Osteoblast (primary cell): ENCODE measurements around the gene CBX6. TPM values are rescaled to one million over a fixed set of nuclear protein-coding genes. Genes with fewer than 3 reads are reported as not detected.
"Not testable (repeated sequence)": the region's sequence is repeated elsewhere in the genome, so short reads cannot be mapped to it uniquely, and the experiment has no call there.

Experiments
- DNase-seq: peaks from one replicate; pipeline ENCODE4 v3.0.0; 2011; ENCODE audit warnings: low spot score, mixed read lengths; ENCODE audit not compliant: insufficient read length; ENCODE audit errors: missing footprints
- H2AFZ ChIP-seq: 2 replicates; pipeline ENCODE4 v1.6.0; 2011; ENCODE audit warnings: mild to moderate bottlenecking, low read length
- H3K27ac ChIP-seq: 2 replicates; pipeline ENCODE4 v1.5.1; 2011; ENCODE audit warnings: mild to moderate bottlenecking, low read depth, low read length, moderate library complexity
- H3K27me3 ChIP-seq: 2 replicates; pipeline ENCODE4 v1.6.0; 2012; ENCODE audit warnings: mild to moderate bottlenecking, control low read depth, inconsistent platforms, low read length, moderate library complexity; ENCODE audit not compliant: insufficient read depth
- H3K36me3 ChIP-seq: 2 replicates; pipeline ENCODE4 v1.5.1; 2011; ENCODE audit warnings: mild to moderate bottlenecking, low read length, control low read depth, moderate library complexity; ENCODE audit not compliant: insufficient read depth
- H3K4me1 ChIP-seq: 2 replicates; pipeline ENCODE4 v1.5.1; 2011; ENCODE audit warnings: mild to moderate bottlenecking, low read length, control low read depth, moderate library complexity; ENCODE audit not compliant: insufficient read depth
- H3K4me2 ChIP-seq: 2 replicates; pipeline ENCODE4 v1.6.0; 2011; ENCODE audit warnings: mild to moderate bottlenecking, low read length; ENCODE audit not compliant: insufficient read depth
- H3K4me3 ChIP-seq: fragments of 200-600 bp; sonication (generic); 3 replicates; pipeline ENCODE4 v1.5.1; 2012; ENCODE audit warnings: mild to moderate bottlenecking, low read length, inconsistent platforms; ENCODE audit not compliant: insufficient read depth
- H3K79me2 ChIP-seq: 2 replicates; pipeline ENCODE4 v1.6.0; 2012; ENCODE audit warnings: mild to moderate bottlenecking, low read length, control low read depth, inconsistent platforms; ENCODE audit not compliant: insufficient read depth
- H3K9me3 ChIP-seq: 2 replicates; pipeline ENCODE4 v1.5.1; 2011; ENCODE audit warnings: low read depth, low read length, control low read depth
- H4K20me1 ChIP-seq: 2 replicates; pipeline ENCODE4 v1.6.0; 2012; ENCODE audit warnings: mild to moderate bottlenecking, low read length, control low read depth; ENCODE audit not compliant: insufficient read depth
- total RNA-seq: library from RNA; depleted of rRNA; stranded (reverse); fragments of >200 nt; gene quantifications from 2 replicates; pipeline ENCODE4 v1.2.3, GENCODE V29; 2012
- TF ChIP-seq, protein P1 (sequence below): IDR thresholded peaks from 2 replicates; pipeline ENCODE4 v1.5.1; 2011; ENCODE audit warnings: mild to moderate bottlenecking, low read depth, low read length, moderate library complexity; ENCODE audit errors: extremely low read depth

The CBX6 gene
- total RNA-seq, 1 donor: 58.6 TPM

GRCh38 chr22:38911434-38911833 is 39.4 kb upstream of the CBX6 start:
- H3K4me2 ChIP-seq: no peak overlapping the region
- DNase-seq: no peak
- no peaks in the 10 kb centered on the region for H3K4me1 ChIP-seq
- H3K79me2 ChIP-seq: no peaks in the 10 kb centered on the region
- H3K4me3 ChIP-seq: no peak overlapping the region
- H4K20me1 ChIP-seq: no peaks in the 10 kb centered on the region
- peaks cover 21% of the 10 kb centered on the region for H3K27me3 ChIP-seq
- no peaks in the 10 kb centered on the region for H3K36me3 ChIP-seq
- no peaks in the 10 kb centered on the region for H3K9me3 ChIP-seq
- H2AFZ ChIP-seq: no peak overlapping the region
- TF ChIP-seq, protein P1, sequence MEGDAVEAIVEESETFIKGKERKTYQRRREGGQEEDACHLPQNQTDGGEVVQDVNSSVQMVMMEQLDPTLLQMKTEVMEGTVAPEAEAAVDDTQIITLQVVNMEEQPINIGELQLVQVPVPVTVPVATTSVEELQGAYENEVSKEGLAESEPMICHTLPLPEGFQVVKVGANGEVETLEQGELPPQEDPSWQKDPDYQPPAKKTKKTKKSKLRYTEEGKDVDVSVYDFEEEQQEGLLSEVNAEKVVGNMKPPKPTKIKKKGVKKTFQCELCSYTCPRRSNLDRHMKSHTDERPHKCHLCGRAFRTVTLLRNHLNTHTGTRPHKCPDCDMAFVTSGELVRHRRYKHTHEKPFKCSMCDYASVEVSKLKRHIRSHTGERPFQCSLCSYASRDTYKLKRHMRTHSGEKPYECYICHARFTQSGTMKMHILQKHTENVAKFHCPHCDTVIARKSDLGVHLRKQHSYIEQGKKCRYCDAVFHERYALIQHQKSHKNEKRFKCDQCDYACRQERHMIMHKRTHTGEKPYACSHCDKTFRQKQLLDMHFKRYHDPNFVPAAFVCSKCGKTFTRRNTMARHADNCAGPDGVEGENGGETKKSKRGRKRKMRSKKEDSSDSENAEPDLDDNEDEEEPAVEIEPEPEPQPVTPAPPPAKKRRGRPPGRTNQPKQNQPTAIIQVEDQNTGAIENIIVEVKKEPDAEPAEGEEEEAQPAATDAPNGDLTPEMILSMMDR: no peak
- H3K27ac ChIP-seq: no peak overlapping the region

DNA sequence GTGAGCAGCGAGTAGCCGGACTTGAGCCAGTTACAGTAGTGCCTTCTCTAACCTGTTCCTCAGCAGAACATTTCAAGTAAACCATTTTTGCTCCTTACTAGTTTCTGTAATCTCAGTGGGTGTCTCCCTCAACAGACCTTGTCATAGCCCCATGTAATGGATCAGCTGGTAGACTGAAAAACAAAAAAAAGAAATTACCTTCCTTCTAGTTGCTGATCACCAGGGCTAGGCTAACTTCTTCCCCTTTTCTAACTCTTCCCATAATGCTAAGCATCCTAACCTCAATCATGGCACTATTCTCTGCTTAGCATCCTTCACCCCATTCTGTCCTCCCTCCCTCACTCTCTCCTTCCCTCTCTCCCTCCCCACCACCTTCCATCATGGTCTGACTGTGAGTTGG is 35.8 kb upstream of the CBX6 start:
- Histone ChIP-seq H3K4me2 (no peak overlapping the region), H3K27me3 (peaks cover 11% of the 10 kb centered on the region), H3K79me2 (no peaks in the 10 kb centered on the region), H3K4me1 (no peaks in the 10 kb centered on the region), H4K20me1 (no peaks in the 10 kb centered on the region), H3K36me3 (no peaks in the 10 kb centered on the region), H3K9me3 (no peaks in the 10 kb centered on the region), H3K4me3 (no peak overlapping the region), H2AFZ (no peak overlapping the region), H3K27ac (no peak overlapping the region)
- DNase-seq: no peak
- TF ChIP-seq, protein P1: no peak

GRCh38 chr22:38906052-38906451 is 34.0 kb upstream of the CBX6 start:
- no peak for DNase-seq
- Histone ChIP-seq H2AFZ (no peak overlapping the region), H3K4me3 (no peak overlapping the region), H3K79me2 (no peaks in the 10 kb centered on the region), H3K27ac (no peak overlapping the region), H3K27me3 (peaks cover 7% of the 10 kb centered on the region), H3K4me1 (no peaks in the 10 kb centered on the region), H4K20me1 (no peaks in the 10 kb centered on the region), H3K9me3 (no peaks in the 10 kb centered on the region), H3K36me3 (no peaks in the 10 kb centered on the region), H3K4me2 (no peak overlapping the region)
- TF ChIP-seq, protein P1: no peak

- H3K4me1 ChIP-seq, H3K79me2 ChIP-seq, H3K36me3 ChIP-seq, H3K4me3 ChIP-seq, DNase-seq, H2AFZ ChIP-seq, H3K27ac ChIP-seq, H3K4me2 ChIP-seq, H3K27me3 ChIP-seq, H3K9me3 ChIP-seq, H4K20me1 ChIP-seq: not testable (repeated sequence)
These were observed 32.1 kb upstream of the CBX6 start for GRCh38 chr22:38904052-38904617.
